ENCODE measurements around the gene TXNDC5. TPM values are rescaled to one million over a fixed set of nuclear protein-coding genes. Genes with fewer than 3 reads are reported as not detected.
A peak's percentile ranks its signal among the peaks of the same experiment; 100 is the strongest.

Gene TXNDC5
- total RNA-seq (100 to 1,000 TPM; 125 to 645 (median 241) TPM), polyA plus RNA-seq (10 to 100 TPM; 25.9 to 58.2 (median 48.7) TPM)
- long read RNA-seq, donor 1, transcript TXNDC5-201 (10 exons, 2,964 nt): major isoform, 29 of 31 reads
- long read RNA-seq, donor 1, partial matches to known transcripts: 0 of 31 reads
- long read RNA-seq, donor 1, other reads (novel, unspliced or antisense): 0 of 31 reads
- long read RNA-seq, donor 2, transcript TXNDC5-201 (10 exons, 2,964 nt): major isoform, 28 of 28 reads
- long read RNA-seq, donor 2, partial matches to known transcripts: 0 of 28 reads
- long read RNA-seq, donor 2, other reads (novel, unspliced or antisense): 0 of 28 reads

GRCh38 chr6:7910654-7911344 lies at the start of gene TXNDC5:
TSS of gene TXNDC5 (minus strand) at chr6:7910788. CDS start at chr6:7910776, 12 bp downstream.
- Histone ChIP-seq H3K4me3 (peak within 1 kb of the TSS; percentile 71 to 95 (median 82)), H3K27ac (peak within 1 kb of the TSS in 7 of 8 donors; percentile 68 to 87 (median 82)), H3K27me3 (replicated peaks in 1 of 7) (no peaks in the 10 kb centered on the region), H3K4me1 (peaks cover 11 to 59% (median 19%) of the 10 kb centered on the region in 6 donors), H3K36me3 (no peaks in the 10 kb centered on the region), H3K9me3 (no peaks in the 10 kb centered on the region)
- TF ChIP-seq CTCF (IDR thresholded peaks at IDR 0.05 in 8 of 11, conservative IDR thresholded peaks at IDR 0.05 in 3 of 11): no peak
- TF ChIP-seq POLR2AphosphoS5 (IDR thresholded peaks at IDR 0.05): peak; percentile 74 to 78 (median 78)
- intact Hi-C loops (cut with DNase I; ENCODE audit: low total_unique reads): no loop called here
- peak; percentile 95 for DNase-seq
- WGBS, 5 donors: 2 to 26% (median 6%) methylated on average over 5 to 75 of the region's 75 CpGs

GRCh38 chr6:7960141-7960540 lies 49.6 kb upstream of the TXNDC5 start:
- intact Hi-C loops (cut with DNase I; ENCODE audit: low total_unique reads): no loop called here
- H3K4me1 ChIP-seq: peaks cover 0 to 5% (median 0%) of the 10 kb centered on the region in 6 donors
- DNase-seq: no peak
- no peaks in the 10 kb centered on the region for H3K36me3 ChIP-seq
- H3K27ac ChIP-seq: peak overlapping the region in 1 of 8 donors; percentile 27
- WGBS, 5 donors: 54 to 66% (median 59%) methylated on average over 4 of the region's 4 CpGs
- no peaks in the 10 kb centered on the region for H3K27me3 ChIP-seq (replicated peaks in 1 of 7)
- TF ChIP-seq CTCF (IDR thresholded peaks at IDR 0.05 in 8 of 11, conservative IDR thresholded peaks at IDR 0.05 in 3 of 11) (no peak), POLR2A (IDR thresholded peaks at IDR 0.05) (no peak), POLR2AphosphoS5 (IDR thresholded peaks at IDR 0.05) (no peak)
- H3K4me3 ChIP-seq: no peak overlapping the region
- peaks cover 0 to 3% (median 0%) of the 10 kb centered on the region in 8 donors for H3K9me3 ChIP-seq

GRCh38 chr6:7959453-7959852 lies 48.9 kb upstream of the TXNDC5 start:
- 66 to 87% (median 81%) methylated on average over 4 of the region's 4 CpGs for WGBS, 5 donors
- Histone ChIP-seq H3K27me3 (replicated peaks in 1 of 7) (no peaks in the 10 kb centered on the region), H3K36me3 (no peaks in the 10 kb centered on the region), H3K4me3 (no peak overlapping the region), H3K9me3 (no peaks in the 10 kb centered on the region), H3K4me1 (peaks cover 0 to 5% (median 0%) of the 10 kb centered on the region in 6 donors), H3K27ac (no peak overlapping the region)
- TF ChIP-seq CTCF (IDR thresholded peaks at IDR 0.05 in 8 of 11, conservative IDR thresholded peaks at IDR 0.05 in 3 of 11): no peak
- no peak for TF ChIP-seq POLR2A (IDR thresholded peaks at IDR 0.05)
- no peak for TF ChIP-seq POLR2AphosphoS5 (IDR thresholded peaks at IDR 0.05)
- intact Hi-C loops (cut with DNase I; ENCODE audit: low total_unique reads): no loop called here
- no peak for DNase-seq

GRCh38 chr6:7958464-7958863 lies 47.9 kb upstream of the TXNDC5 start:
- DNase-seq: no peak
- Histone ChIP-seq H3K27me3 (replicated peaks in 1 of 7) (no peaks in the 10 kb centered on the region), H3K9me3 (no peaks in the 10 kb centered on the region), H3K27ac (no peak overlapping the region), H3K36me3 (no peaks in the 10 kb centered on the region), H3K4me3 (no peak overlapping the region), H3K4me1 (peaks cover 0 to 5% (median 0%) of the 10 kb centered on the region in 6 donors)
- WGBS, 5 donors: 43 to 58% (median 54%) methylated on average over 1 of the region's 1 CpG
- no peak for TF ChIP-seq POLR2AphosphoS5 (IDR thresholded peaks at IDR 0.05)
- TF ChIP-seq POLR2A (IDR thresholded peaks at IDR 0.05): no peak
- no peak for TF ChIP-seq CTCF (IDR thresholded peaks at IDR 0.05 in 8 of 11, conservative IDR thresholded peaks at IDR 0.05 in 3 of 11)
- intact Hi-C loops (cut with DNase I; ENCODE audit: low total_unique reads): no loop called here

Measured in spleen (tissue), 13 donors.